HepG2 (cell line): Measurements from ENCODE around the gene CDC42EP1. TPM values are rescaled to one million over a fixed set of nuclear protein-coding genes. Genes with fewer than 3 reads are reported as not detected.

Experiments used
- ASH2L ChIP-seq: fragments of 300-600, 200-600 bp; sonication (generic); IDR thresholded peaks from 2 replicates; pipeline ENCODE4 v1.7.0; 2017; ENCODE audit warnings: low read depth, mild to moderate bottlenecking, moderate library complexity, mixed read lengths, low read length; ENCODE audit not compliant: insufficient read length
- EZH2 ChIP-seq: conservative IDR thresholded peaks from 2 replicates; pipeline ENCODE4 v1.6.1; 2012; ENCODE audit warnings: mild to moderate bottlenecking, low read depth, low read length, moderate library complexity
- GLI4 ChIP-seq: sonication (generic); formaldehyde crosslinking; IDR thresholded peaks from 2 replicates; pipeline ENCODE4 v1.5.1; 2020; ENCODE audit warnings: missing genetic modification reagents, mild to moderate bottlenecking, moderate library complexity, borderline replicate concordance
- HBP1 ChIP-seq: IDR thresholded peaks from 2 replicates; pipeline ENCODE4 v1.6.1; 2016; ENCODE audit warnings: low read depth, control low read depth
- NR0B2 ChIP-seq: sonication (generic); formaldehyde crosslinking; IDR thresholded peaks from 2 replicates; pipeline ENCODE4 v1.4.0; 2020; ENCODE audit warnings: mild to moderate bottlenecking, missing genetic modification reagents
- POGK ChIP-seq: sonication (generic); formaldehyde crosslinking; conservative IDR thresholded peaks from 2 replicates; pipeline ENCODE4 v1.8.0; 2022; ENCODE audit warnings: mild to moderate bottlenecking, moderate library complexity, missing genetic modification reagents
- TCF12 ChIP-seq, 2 experiments: fragments of 450-650 bp in 1 of 2; sonication (generic) in 1 of 2; formaldehyde crosslinking in 1 of 2; IDR thresholded peaks; 2 replicates each; pipeline versions ENCODE4 v1.6.1 to v1.8.0; 2017 to 2022; ENCODE audit warnings: antibody characterized with exemption in 1 of 2, mild to moderate bottlenecking in 1 of 2, missing genetic modification reagents in 1 of 2, moderate library complexity in 1 of 2
- TEAD2 ChIP-seq: sonication (generic); formaldehyde crosslinking; IDR thresholded peaks from 2 replicates; pipeline ENCODE4 v1.9.0; 2021; ENCODE audit warnings: missing genetic modification reagents
- THAP8 ChIP-seq: sonication (generic); formaldehyde crosslinking; IDR thresholded peaks from 2 replicates; pipeline ENCODE4 v1.5.1; 2020; ENCODE audit warnings: missing genetic modification reagents, mild to moderate bottlenecking, borderline replicate concordance
- TMF1 ChIP-seq: sonication (generic); formaldehyde crosslinking; IDR thresholded peaks from 2 replicates; pipeline ENCODE4 v1.8.1; 2022; ENCODE audit warnings: low read depth, missing genetic modification reagents
- ZBTB43 ChIP-seq: sonication (generic); formaldehyde crosslinking; conservative IDR thresholded peaks from 2 replicates; pipeline ENCODE4 v1.4.0; 2020; ENCODE audit warnings: missing genetic modification reagents
- ZNF556 ChIP-seq: sonication (generic); formaldehyde crosslinking; IDR thresholded peaks from 2 replicates; pipeline ENCODE4 v1.4.0; 2020; ENCODE audit warnings: mild to moderate bottlenecking, missing genetic modification reagents, borderline replicate concordance
- ZNF605 ChIP-seq: sonication (generic); formaldehyde crosslinking; IDR thresholded peaks from 2 replicates; pipeline ENCODE4 v1.8.0; 2022; ENCODE audit warnings: mild to moderate bottlenecking, missing genetic modification reagents
- ZNF646 ChIP-seq: sonication (generic); formaldehyde crosslinking; IDR thresholded peaks from 2 replicates; pipeline ENCODE4 v1.9.0; 2021; ENCODE audit warnings: mild to moderate bottlenecking, missing genetic modification reagents
- ZNF652 ChIP-seq: IDR thresholded peaks from 2 replicates; pipeline ENCODE4 v1.6.1; 2016; ENCODE audit warnings: low read depth, borderline replicate concordance
- polyA plus RNA-seq, 8 experiments: library from polyadenylated mRNA; depleted of rRNA in 3 of 8; stranded (reverse) in 7 of 8; unstranded in 1 of 8; fragments of >200 nt; fragmentation: Illumina TruSeq in 4 of 8; extraction: Trizol in 4 of 8; gene quantifications; 2 replicates each; pipeline versions ENCODE4 v1.2.1 to v1.2.3, GENCODE V29; 2011 to 2016; ENCODE audit warnings: low read depth in 4 of 8, missing spikeins in 1 of 8, mixed read lengths in 1 of 8; ENCODE audit not compliant: insufficient read depth in 1 of 8
- total RNA-seq, 5 experiments: library from RNA; depleted of rRNA; stranded (reverse); fragments of >200 nt; fragmentation: Illumina TruSeq; extraction: Trizol; gene quantifications; 2 replicates each; pipeline ENCODE4 v1.2.3, GENCODE V29; 2016; ENCODE audit warnings: low read depth in 1 of 5

CDC42EP1 gene
- total and polyA plus RNA-seq, 2 of the 13 experiments (the other 11 are each of a cell fraction or from before 2014, with no cell fraction given): 17.1 to 29.5 TPM

- no peak for TF ChIP-seq ZBTB43
- TF ChIP-seq ZNF556 (CRISPR knock-in tag): peak; percentile 98
- TF ChIP-seq HBP1: peak; percentile 84; the same call in 1 of the 2 replicates
- TF ChIP-seq TCF12 (IDR thresholded peaks at IDR 0.05): no peak
- TF ChIP-seq TCF12 (CRISPR knock-in tag; IDR thresholded peaks at IDR 0.05): peak; percentile 99
- peak; percentile 63 for TF ChIP-seq NR0B2
- TF ChIP-seq ZNF646 (CRISPR knock-in tag): 0 out of 2 replicates have a peak, but pooled peaks have one; percentile 31
- peak; percentile 43; the same call in 1 of the 2 replicates for TF ChIP-seq ZNF652
- no peak for TF ChIP-seq GLI4 (CRISPR knock-in tag)
- no peak for TF ChIP-seq THAP8
- 0 out of 2 replicates have a peak, but pooled peaks have one; percentile 21 for TF ChIP-seq TEAD2 (CRISPR knock-in tag)
- TF ChIP-seq EZH2: no peak
- TF ChIP-seq TMF1 (CRISPR knock-in tag): peak; percentile 63
- TF ChIP-seq ASH2L: peak; percentile 89
- peak; percentile 73; the same call in 1 of the 2 replicates for TF ChIP-seq ZNF605 (CRISPR knock-in tag)
- peak; percentile 94 for TF ChIP-seq POGK (CRISPR knock-in tag)
These were observed 14.4 kb upstream of the CDC42EP1 start (continued) for GRCh38 chr22:37545703-37546436.
